CD4-positive, alpha-beta T cell treated with Interleukin-12 subunit alpha and Interleukin-12 subunit beta, for 1 hour (primary cell): ENCODE results near the gene DCTN2.
"Not testable (repeated sequence)": the region's sequence is repeated elsewhere in the genome, so short reads cannot be mapped to it uniquely, and the experiment has no call there.

Experiments used
- DNase-seq: peaks from one replicate; pipeline ENCODE4 v3.0.0-alpha.2; 2020

DCTN2 gene

GRCh38 chr12:57576613-57577160 is 29.7 kb upstream of the DCTN2 start:
- no peak for DNase-seq

- no peak for DNase-seq
Measured at GRCh38 chr12:57575771-57576612, 29.0 kb upstream of the DCTN2 start.

- DNase-seq, result no peak
Measured at GRCh38 chr12:57574795-57575194, 27.8 kb upstream of the DCTN2 start.

GRCh38 chr12:57571926-57572762 is 25.2 kb upstream of the DCTN2 start:
- no peak for DNase-seq

- DNase-seq, result not testable (repeated sequence)
Measured at GRCh38 chr12:57570438-57570837, 23.4 kb upstream of the DCTN2 start.

- DNase-seq, result no peak
Measured at GRCh38 chr12:57569858-57570257, 22.9 kb upstream of the DCTN2 start.

- DNase-seq, result no peak
Measured at GRCh38 chr12:57568838-57569237, 21.8 kb upstream of the DCTN2 start.

- no peak for DNase-seq
Measured at GRCh38 chr12:57564178-57564740, 17.3 kb upstream of the DCTN2 start.

- DNase-seq, result no peak
Measured at GRCh38 chr12:57563358-57563757, 16.4 kb upstream of the DCTN2 start.

GRCh38 chr12:57561117-57561516 is 14.1 kb upstream of the DCTN2 start:
- not testable (repeated sequence) for DNase-seq

- DNase-seq, result no peak
Measured at GRCh38 chr12:57560516-57560915, 13.5 kb upstream of the DCTN2 start.

GRCh38 chr12:57558864-57559263 is 11.9 kb upstream of the DCTN2 start:
- DNase-seq, result no peak

- DNase-seq, result no peak
Measured at GRCh38 chr12:57554897-57555296, 7.9 kb upstream of the DCTN2 start.

GRCh38 chr12:57554453-57554852 is 7.5 kb upstream of the DCTN2 start:
- no peak for DNase-seq

GRCh38 chr12:57553343-57554202 is 6.6 kb upstream of the DCTN2 start:
- DNase-seq, result no peak

- DNase-seq, result no peak
Measured at GRCh38 chr12:57552835-57553313, 5.9 kb upstream of the DCTN2 start.

GRCh38 chr12:57552306-57552651 is 5.3 kb upstream of the DCTN2 start:
- no peak for DNase-seq

- no peak for DNase-seq
Measured at GRCh38 chr12:57551637-57552305, 4.8 kb upstream of the DCTN2 start.

- no peak for DNase-seq
Measured at GRCh38 chr12:57550641-57551549, 3.9 kb upstream of the DCTN2 start.

- peak; percentile 61 for DNase-seq
Measured at GRCh38 chr12:57549909-57550640, 3.1 kb upstream of the DCTN2 start, which contains the start of gene KIF5A. Gene KIF5A, plus strand, starts transcription at chr12:57550044. Its CDS starts 228 bp downstream, at chr12:57550272.
